Measurements from ENCODE around the gene PRRX1. TPM values are rescaled to one million over a fixed set of nuclear protein-coding genes. Genes with fewer than 3 reads are reported as not detected.

Gene PRRX1
- polyA plus RNA-seq, 6 donors from 2014 or later: not detected

GRCh38 chr1:170669107-170669445 is 5.1 kb downstream of the PRRX1 start:
- Mint-ChIP-seq H3K4me3 (peak overlapping the region in 1 of 8 donors; percentile 53), H3K4me1 (peaks cover 0 to 29% (median 6%) of the 10 kb centered on the region in 3 donors), H3K27me3 (peaks cover 81 to 90% (median 89%) of the 10 kb centered on the region in 3 donors), H3K27ac (peak overlapping the region in 1 of 6 donors; percentile 11), H3K36me3 (peaks cover 0 to 8% of the 10 kb centered on the region in 2 donors), H3K9me3 (peaks cover 0 to 6% (median 1%) of the 10 kb centered on the region in 7 donors)
- DNase-seq: no peak
- no peak for ATAC-seq (ENCODE audit: low read depth in 2 of 2)

GRCh38 chr1:170669586-170670530 is 5.9 kb downstream of the PRRX1 start:
- peak overlapping the region in 2 of 6 donors; percentile 14 to 48 for H3K27ac Mint-ChIP-seq
- peaks cover 0 to 6% (median 1%) of the 10 kb centered on the region in 7 donors for H3K9me3 Mint-ChIP-seq
- peaks cover 0 to 8% of the 10 kb centered on the region in 2 donors for H3K36me3 Mint-ChIP-seq
- ATAC-seq (ENCODE audit: low read depth in 2 of 2) (no peak), DNase-seq (no peak)
- H3K27me3 Mint-ChIP-seq: peaks cover 84 to 90% (median 85%) of the 10 kb centered on the region in 3 donors
- H3K4me1 Mint-ChIP-seq: peaks cover 0 to 22% (median 6%) of the 10 kb centered on the region in 3 donors
- H3K4me3 Mint-ChIP-seq: peak overlapping the region in 2 of 8 donors; percentile 12 to 35

GRCh38 chr1:170670802-170671628 is 7.1 kb downstream of the PRRX1 start:
- Mint-ChIP-seq H3K4me3 (peak overlapping the region in 1 of 8 donors; percentile 31), H3K4me1 (peaks cover 0 to 12% (median 6%) of the 10 kb centered on the region in 3 donors), H3K27ac (no peak overlapping the region), H3K9me3 (peaks cover 0 to 6% (median 1%) of the 10 kb centered on the region in 7 donors), H3K36me3 (peaks cover 0 to 8% of the 10 kb centered on the region in 2 donors), H3K27me3 (peaks cover 73 to 85% (median 73%) of the 10 kb centered on the region in 3 donors)
- no peak for DNase-seq
- no peak for ATAC-seq (ENCODE audit: low read depth in 2 of 2)

- no peak for DNase-seq
- Mint-ChIP-seq H3K27ac (no peak overlapping the region), H3K4me1 (peaks cover 0 to 12% (median 6%) of the 10 kb centered on the region in 3 donors), H3K9me3 (peaks cover 0 to 6% (median under 1%) of the 10 kb centered on the region in 7 donors), H3K36me3 (peaks cover 0 to 3% of the 10 kb centered on the region in 2 donors), H3K4me3 (peak overlapping the region in 1 of 8 donors; percentile 31), H3K27me3 (peaks cover 68 to 80% (median 74%) of the 10 kb centered on the region in 3 donors)
- no peak for ATAC-seq (ENCODE audit: low read depth in 2 of 2)
Observed at GRCh38 chr1:170671629-170671963, 7.7 kb downstream of the PRRX1 start.

GRCh38 chr1:170672316-170672715 is 8.4 kb downstream of the PRRX1 start:
- Mint-ChIP-seq H3K27ac (no peak overlapping the region), H3K4me3 (no peak overlapping the region), H3K9me3 (peaks cover 0 to 6% (median 0%) of the 10 kb centered on the region in 7 donors), H3K36me3 (no peaks in the 10 kb centered on the region), H3K4me1 (peaks cover 0 to 10% (median 6%) of the 10 kb centered on the region in 3 donors), H3K27me3 (peaks cover 60 to 72% (median 72%) of the 10 kb centered on the region in 3 donors)
- DNase-seq (no peak), ATAC-seq (ENCODE audit: low read depth in 2 of 2) (no peak)

GRCh38 chr1:170674239-170674638 is 10.3 kb downstream of the PRRX1 start:
- no peak for DNase-seq
- no peak overlapping the region for H3K4me3 Mint-ChIP-seq
- H3K9me3 Mint-ChIP-seq: peaks cover 0 to 4% (median 0%) of the 10 kb centered on the region in 7 donors
- no peak for ATAC-seq (ENCODE audit: low read depth in 2 of 2)
- no peaks in the 10 kb centered on the region for H3K36me3 Mint-ChIP-seq
- peaks cover 55 to 71% (median 61%) of the 10 kb centered on the region in 3 donors for H3K27me3 Mint-ChIP-seq
- H3K27ac Mint-ChIP-seq: no peak overlapping the region
- H3K4me1 Mint-ChIP-seq: peaks cover 0 to 3% (median 0%) of the 10 kb centered on the region in 3 donors

GRCh38 chr1:170674986-170675385 is 11.1 kb downstream of the PRRX1 start:
- H3K4me3 Mint-ChIP-seq: no peak overlapping the region
- peaks cover 0 to 1% (median 0%) of the 10 kb centered on the region in 7 donors for H3K9me3 Mint-ChIP-seq
- peaks cover 47 to 65% (median 54%) of the 10 kb centered on the region in 3 donors for H3K27me3 Mint-ChIP-seq
- H3K27ac Mint-ChIP-seq: no peak overlapping the region
- no peaks in the 10 kb centered on the region for H3K4me1 Mint-ChIP-seq
- H3K36me3 Mint-ChIP-seq: no peaks in the 10 kb centered on the region
- no peak for DNase-seq
- ATAC-seq (ENCODE audit: low read depth in 2 of 2): no peak

GRCh38 chr1:170675865-170676264 is 11.9 kb downstream of the PRRX1 start:
- H3K9me3 Mint-ChIP-seq: peaks cover 0 to 1% (median 0%) of the 10 kb centered on the region in 7 donors
- ATAC-seq (ENCODE audit: low read depth in 2 of 2) (no peak), DNase-seq (no peak)
- H3K27ac Mint-ChIP-seq: no peak overlapping the region
- no peaks in the 10 kb centered on the region for H3K36me3 Mint-ChIP-seq
- no peaks in the 10 kb centered on the region for H3K4me1 Mint-ChIP-seq
- H3K27me3 Mint-ChIP-seq: peaks cover 38 to 60% (median 45%) of the 10 kb centered on the region in 3 donors
- H3K4me3 Mint-ChIP-seq: no peak overlapping the region

- Mint-ChIP-seq H3K9me3 (peaks cover 0 to 1% (median 0%) of the 10 kb centered on the region in 7 donors), H3K27ac (no peak overlapping the region), H3K36me3 (no peaks in the 10 kb centered on the region), H3K4me3 (no peak overlapping the region), H3K27me3 (peaks cover 31 to 53% (median 38%) of the 10 kb centered on the region in 3 donors), H3K4me1 (no peaks in the 10 kb centered on the region)
- ATAC-seq (ENCODE audit: low read depth in 2 of 2): no peak
- no peak for DNase-seq
Observed at GRCh38 chr1:170676628-170677027, 12.7 kb downstream of the PRRX1 start.

GRCh38 chr1:170678027-170678600 is 14.2 kb downstream of the PRRX1 start:
- Mint-ChIP-seq H3K27me3 (peaks cover 33 to 50% (median 40%) of the 10 kb centered on the region in 3 donors), H3K27ac (no peak overlapping the region), H3K9me3 (peaks cover 0 to 6% (median 0%) of the 10 kb centered on the region in 7 donors), H3K36me3 (no peaks in the 10 kb centered on the region), H3K4me1 (no peaks in the 10 kb centered on the region), H3K4me3 (no peak overlapping the region)
- DNase-seq (no peak), ATAC-seq (ENCODE audit: low read depth in 2 of 2) (no peak)

- H3K4me3 Mint-ChIP-seq: no peak overlapping the region
- H3K9me3 Mint-ChIP-seq: peaks cover 0 to 6% (median 0%) of the 10 kb centered on the region in 7 donors
- ATAC-seq (ENCODE audit: low read depth in 2 of 2) (no peak), DNase-seq (no peak)
- H3K36me3 Mint-ChIP-seq: no peaks in the 10 kb centered on the region
- peaks cover 21 to 38% (median 27%) of the 10 kb centered on the region in 3 donors for H3K27me3 Mint-ChIP-seq
- no peak overlapping the region for H3K27ac Mint-ChIP-seq
- H3K4me1 Mint-ChIP-seq: no peaks in the 10 kb centered on the region
Observed at GRCh38 chr1:170680428-170680827, 16.5 kb downstream of the PRRX1 start.

GRCh38 chr1:170682169-170682568 is 18.2 kb downstream of the PRRX1 start:
- DNase-seq: no peak

GRCh38 chr1:170682809-170683208 is 18.9 kb downstream of the PRRX1 start:
- Mint-ChIP-seq H3K27ac (no peak overlapping the region), H3K9me3 (peaks cover 0 to 6% (median 0%) of the 10 kb centered on the region in 7 donors), H3K36me3 (no peaks in the 10 kb centered on the region), H3K4me1 (no peaks in the 10 kb centered on the region), H3K4me3 (no peak overlapping the region), H3K27me3 (peaks cover 25 to 32% (median 31%) of the 10 kb centered on the region in 3 donors)
- ATAC-seq (ENCODE audit: low read depth in 2 of 2): no peak
- no peak for DNase-seq

More at GRCh38 chr1:170682169-170682568, 18.2 kb downstream of the PRRX1 start:
- Mint-ChIP-seq H3K4me1 (no peaks in the 10 kb centered on the region), H3K27ac (no peak overlapping the region), H3K9me3 (peaks cover 0 to 6% (median 0%) of the 10 kb centered on the region in 7 donors), H3K36me3 (no peaks in the 10 kb centered on the region), H3K4me3 (no peak overlapping the region), H3K27me3 (peaks cover 21 to 32% (median 30%) of the 10 kb centered on the region in 3 donors)
- no peak for ATAC-seq (ENCODE audit: low read depth in 2 of 2)
